GM18868 (cell line): ENCODE results near the gene SYNRG.
"Not testable (repeated sequence)": the region's sequence is repeated elsewhere in the genome, so short reads cannot be mapped to it uniquely, and the experiment has no call there.

Source experiments
- ATAC-seq: cut with Tn5 transposase; IDR thresholded peaks from one replicate; pipeline ENCODE4 v1.9.1; 2021; ENCODE audit warnings: mild to moderate bottlenecking, moderate library complexity; ENCODE audit not compliant: unreplicated experiment

Gene SYNRG

DNA sequence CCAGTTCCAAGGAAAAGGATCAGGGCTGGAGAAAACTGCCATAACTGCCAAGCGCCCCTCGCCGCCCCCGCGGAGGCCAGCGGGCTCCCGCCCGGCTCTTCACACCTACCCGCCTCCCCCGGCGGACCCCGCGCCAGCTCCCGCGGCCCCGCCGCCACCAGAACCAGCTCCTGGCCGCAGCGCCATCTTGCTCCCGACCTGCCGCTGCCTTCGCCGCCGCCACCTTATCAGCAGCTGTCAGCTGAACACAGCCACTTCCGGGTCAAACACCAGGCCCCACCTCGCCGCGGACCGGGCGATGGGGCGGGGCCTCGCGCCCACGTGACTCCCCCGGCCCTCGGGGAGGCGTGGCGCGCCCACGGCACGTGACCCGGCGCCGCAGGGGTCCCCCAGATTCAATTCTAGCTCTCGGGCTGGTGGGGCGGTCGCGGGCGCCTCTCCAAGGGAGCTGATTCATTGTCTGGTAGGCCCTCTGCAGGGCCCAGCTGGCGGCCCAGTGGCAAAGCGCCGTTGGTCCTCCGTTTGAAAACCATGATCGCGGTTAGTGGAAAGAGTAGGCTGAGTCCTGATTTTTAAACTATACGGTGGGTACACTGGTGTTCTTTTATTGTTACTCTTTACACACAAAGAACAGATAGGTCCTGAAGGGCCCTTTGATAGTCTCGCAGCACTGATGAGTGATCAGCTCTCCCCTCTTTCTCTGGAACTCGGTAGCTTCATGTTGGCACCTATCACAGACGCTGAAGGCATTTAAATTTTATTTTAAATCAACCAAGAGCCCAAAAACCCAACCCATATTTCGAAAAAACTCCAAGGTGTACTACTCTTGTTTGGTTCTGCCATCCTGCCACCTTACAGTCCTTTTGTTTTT is at the start of gene SYNRG:
SYNRG (minus strand) TSS at position 249 of the 871 bp plus-strand sequence; CDS start at position 186, 63 bp downstream.
- ATAC-seq = peak; percentile 85

GRCh38 chr17:37657202-37657601 is 48.0 kb upstream of the SYNRG start:
- no peak for ATAC-seq

DNA sequence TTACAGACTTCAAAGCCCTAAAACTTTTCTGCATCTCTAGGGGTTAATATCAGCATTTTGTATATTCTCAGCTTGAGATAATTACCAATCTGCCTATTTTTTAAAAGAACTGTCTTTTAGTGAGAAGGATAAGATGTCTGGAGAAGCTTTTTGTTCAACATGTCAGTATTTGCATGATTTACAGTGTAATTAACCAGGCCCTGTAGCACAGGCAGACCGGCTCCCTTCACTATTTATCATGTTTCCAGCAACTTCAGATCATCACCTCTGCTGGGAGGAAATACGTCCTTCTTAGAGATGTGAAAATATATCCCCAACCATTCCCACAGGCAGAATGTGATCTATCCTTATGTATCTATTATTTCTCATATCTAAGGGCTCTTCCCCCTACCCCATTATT is 42.6 kb upstream of the SYNRG start:
- no peak for ATAC-seq

GRCh38 chr17:37650419-37651003 is 41.3 kb upstream of the SYNRG start:
- no peak for ATAC-seq

GRCh38 chr17:37648555-37648954 is 39.3 kb upstream of the SYNRG start:
- ATAC-seq = no peak

- ATAC-seq = no peak
Measured at GRCh38 chr17:37647856-37648255, 38.6 kb upstream of the SYNRG start.

GRCh38 chr17:37643869-37644268 is 34.7 kb upstream of the SYNRG start:
- ATAC-seq = no peak

GRCh38 chr17:37643118-37643766 is 34.0 kb upstream of the SYNRG start, which contains the start of gene DDX52:
DDX52 (minus strand) TSS chr17:37643446; CDS start chr17:37643420, 26 bp downstream.
- ATAC-seq = peak; percentile 67

DNA sequence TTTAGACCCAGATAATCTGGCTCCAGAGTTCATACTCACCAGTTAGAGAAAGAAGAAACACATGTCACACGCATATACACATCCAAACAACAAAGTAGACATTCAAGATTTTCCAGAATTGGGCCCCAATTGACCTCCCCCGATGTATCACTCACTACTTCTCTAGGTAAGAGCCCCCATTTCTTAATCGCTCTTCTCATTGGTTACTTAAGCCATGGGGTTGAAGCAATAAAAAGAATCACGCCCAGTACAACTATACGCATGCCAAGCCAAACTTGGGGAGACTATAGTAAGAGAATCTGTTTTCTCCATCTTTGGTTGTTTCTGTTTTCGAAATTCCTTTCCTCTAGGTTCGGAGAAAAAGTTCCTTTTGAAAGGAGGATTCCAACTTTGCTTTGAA is 33.5 kb upstream of the SYNRG start:
- no peak for ATAC-seq

DNA sequence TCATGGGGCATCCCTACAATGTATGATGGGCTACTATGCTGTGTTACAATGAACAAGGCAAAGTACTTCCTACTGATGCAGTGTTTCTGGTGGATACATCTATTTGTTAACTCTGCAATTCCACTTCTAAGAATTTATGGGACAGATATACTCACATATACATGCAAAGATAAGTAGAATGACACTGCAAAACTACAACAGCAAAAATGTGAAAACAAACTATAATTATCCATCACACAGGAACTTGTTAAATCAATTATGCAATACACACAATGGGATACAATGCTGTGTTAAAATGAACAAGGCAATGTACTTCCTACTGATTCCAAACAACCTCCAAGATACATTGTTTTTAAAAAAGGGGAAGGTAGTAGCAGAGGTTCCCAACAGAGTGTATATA is 30.8 kb upstream of the SYNRG start:
- no peak for ATAC-seq

DNA sequence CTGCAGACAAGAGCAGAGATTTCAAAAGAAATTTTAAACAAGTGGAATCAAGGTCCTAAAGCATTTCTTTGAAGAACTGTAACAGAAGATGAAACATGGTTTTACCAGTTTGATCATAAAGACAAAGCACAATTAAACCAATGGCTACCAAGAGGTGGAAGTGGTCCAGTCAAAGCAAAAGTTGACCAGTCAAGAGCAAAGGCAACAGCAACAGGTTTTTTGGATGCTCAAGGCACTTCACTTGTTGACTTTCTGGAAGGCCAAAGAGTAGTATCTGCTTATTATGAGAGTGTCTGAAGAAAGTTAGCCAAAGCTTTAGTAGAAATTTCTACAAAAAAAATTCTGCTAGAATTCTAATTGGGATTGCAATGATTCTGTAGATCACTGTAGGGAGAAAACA is 28.7 kb upstream of the SYNRG start:
- no peak for ATAC-seq

DNA sequence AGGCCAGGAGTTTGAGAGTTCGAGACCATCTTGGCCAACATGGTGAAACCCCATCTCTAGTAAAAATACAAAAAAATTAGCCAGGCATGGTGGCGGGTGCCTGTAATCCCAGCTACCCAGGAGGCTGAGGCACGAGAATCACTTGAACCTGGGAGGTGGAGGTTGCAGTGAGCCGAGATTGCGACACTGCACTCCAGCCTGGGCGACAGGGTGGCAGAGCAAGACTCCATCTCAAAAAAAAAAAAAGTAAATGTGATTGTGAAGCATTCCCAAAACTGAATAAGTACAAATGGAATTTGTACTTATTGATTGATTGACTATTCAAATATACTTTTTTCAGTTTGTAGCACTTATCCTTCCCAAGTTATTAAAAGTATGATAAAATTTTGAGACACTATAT is 7.2 kb upstream of the SYNRG start:
- not testable (repeated sequence) for ATAC-seq

GRCh38 chr17:37614823-37615222 is 5.6 kb upstream of the SYNRG start:
- ATAC-seq = no peak

DNA sequence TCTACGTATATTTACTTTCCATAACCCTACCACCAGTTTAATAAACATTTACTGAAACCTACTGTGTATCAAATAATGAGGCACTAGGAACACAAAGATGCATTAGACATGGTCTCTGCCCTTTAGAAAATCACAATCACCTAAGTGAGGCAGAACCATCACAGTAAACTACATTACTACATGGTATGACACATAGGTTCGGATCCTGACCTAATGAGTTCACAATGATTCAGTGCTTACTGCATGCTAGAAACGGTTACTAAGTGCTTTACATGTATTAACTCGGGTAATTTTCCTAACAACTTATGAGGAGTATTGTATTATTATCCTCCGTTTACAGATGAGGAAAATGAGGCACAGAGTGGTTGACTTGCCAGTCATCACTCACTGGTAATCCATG is 5.2 kb upstream of the SYNRG start:
- ATAC-seq = no peak

GRCh38 chr17:37610971-37611370 is 1.8 kb upstream of the SYNRG start:
- no peak for ATAC-seq

DNA sequence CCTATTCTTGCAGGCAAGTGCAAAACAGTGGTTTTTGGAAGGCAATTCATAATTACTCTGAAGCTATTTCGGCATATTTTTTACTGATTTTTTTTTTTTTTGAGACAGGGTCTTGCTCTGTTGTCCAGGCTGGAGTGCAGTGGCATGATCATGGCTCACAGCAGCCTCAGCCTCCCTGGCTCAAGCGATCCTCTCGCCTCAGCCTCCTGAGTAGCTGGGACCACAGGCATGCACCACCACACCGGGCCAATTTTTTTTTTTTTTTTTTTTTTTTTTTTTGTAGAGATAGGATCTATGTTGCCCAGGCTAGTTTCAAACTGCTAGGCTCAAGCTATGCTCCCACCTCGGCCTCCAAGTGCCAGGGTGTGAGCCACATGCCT is 813 bp upstream of the SYNRG start:
- ATAC-seq = not testable (repeated sequence)

GRCh38 chr17:37608351-37609169 is 658 bp downstream of the SYNRG start:
- no peak for ATAC-seq

- ATAC-seq = no peak
Measured at GRCh38 chr17:37607637-37608331, 1.4 kb downstream of the SYNRG start.

GRCh38 chr17:37605813-37606505 is 3.3 kb downstream of the SYNRG start:
- no peak for ATAC-seq

DNA sequence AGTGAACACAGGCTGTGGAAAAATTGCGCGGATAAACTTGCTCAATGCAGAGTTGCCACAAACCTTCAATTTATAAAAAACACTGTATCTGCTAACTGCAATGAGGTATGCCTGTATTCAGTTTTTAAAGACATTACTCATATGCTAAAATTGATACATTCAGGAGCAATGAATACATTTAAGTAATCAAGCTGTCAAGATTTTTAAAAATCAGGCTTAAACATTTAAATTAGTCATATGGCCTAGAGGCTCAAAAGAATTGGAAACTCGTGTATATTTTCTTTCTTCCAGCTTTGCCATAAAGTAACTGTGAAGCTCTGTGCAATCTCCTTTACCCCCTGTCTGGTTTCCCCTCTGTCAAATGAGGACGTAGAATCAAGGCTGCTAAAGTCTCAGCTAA is 4.1 kb downstream of the SYNRG start:
- no peak for ATAC-seq
